ENCODE results near the gene ANKRD33B.

DNA sequence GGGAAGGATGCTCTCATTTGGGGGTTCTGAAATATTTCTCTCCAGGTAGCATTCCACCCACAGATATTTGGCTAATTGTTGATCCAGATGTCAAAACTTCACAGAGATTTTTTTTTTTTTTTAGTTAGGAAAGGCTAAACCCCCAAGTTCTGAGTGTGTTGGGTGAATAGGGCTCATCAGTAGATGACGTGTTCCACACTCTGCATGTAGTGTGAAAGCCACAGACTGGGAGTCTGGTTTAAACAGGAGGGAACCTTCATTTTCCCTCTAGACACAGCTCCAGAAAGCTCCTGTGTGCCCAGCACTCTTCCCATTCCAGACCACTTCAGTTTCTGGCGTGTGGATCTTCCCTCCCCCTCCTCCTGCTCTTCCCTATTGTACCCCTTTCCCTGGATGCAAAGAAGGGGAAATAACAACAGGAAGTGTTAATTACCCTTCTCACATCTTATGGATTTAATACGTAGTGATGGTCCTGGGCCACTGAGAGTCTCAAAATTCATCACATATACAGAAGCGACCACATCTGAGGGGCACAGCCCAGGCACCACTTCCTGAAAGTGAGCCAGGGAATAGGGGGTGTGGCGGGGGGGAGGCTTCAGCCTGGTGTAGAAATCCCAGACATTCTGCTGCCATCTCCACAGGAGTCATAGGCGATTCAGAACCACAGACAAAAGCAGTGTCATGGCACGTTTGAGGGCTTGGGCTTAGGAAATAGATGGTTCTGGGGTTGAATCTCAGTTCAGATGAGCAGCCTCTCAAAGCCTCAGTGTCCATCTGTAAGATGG lies 132.1 kb downstream of the ANKRD33B start:
- TF ChIP-seq, protein P1, sequence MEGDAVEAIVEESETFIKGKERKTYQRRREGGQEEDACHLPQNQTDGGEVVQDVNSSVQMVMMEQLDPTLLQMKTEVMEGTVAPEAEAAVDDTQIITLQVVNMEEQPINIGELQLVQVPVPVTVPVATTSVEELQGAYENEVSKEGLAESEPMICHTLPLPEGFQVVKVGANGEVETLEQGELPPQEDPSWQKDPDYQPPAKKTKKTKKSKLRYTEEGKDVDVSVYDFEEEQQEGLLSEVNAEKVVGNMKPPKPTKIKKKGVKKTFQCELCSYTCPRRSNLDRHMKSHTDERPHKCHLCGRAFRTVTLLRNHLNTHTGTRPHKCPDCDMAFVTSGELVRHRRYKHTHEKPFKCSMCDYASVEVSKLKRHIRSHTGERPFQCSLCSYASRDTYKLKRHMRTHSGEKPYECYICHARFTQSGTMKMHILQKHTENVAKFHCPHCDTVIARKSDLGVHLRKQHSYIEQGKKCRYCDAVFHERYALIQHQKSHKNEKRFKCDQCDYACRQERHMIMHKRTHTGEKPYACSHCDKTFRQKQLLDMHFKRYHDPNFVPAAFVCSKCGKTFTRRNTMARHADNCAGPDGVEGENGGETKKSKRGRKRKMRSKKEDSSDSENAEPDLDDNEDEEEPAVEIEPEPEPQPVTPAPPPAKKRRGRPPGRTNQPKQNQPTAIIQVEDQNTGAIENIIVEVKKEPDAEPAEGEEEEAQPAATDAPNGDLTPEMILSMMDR (IDR thresholded peaks at IDR 0.05; ENCODE audit: poor library complexity): no peak
- no peak for TF ChIP-seq EZH2 (IDR thresholded peaks at IDR 0.05; ENCODE audit: borderline replicate concordance)
